ENCODE results near the gene FBLIM1.

Gene FBLIM1

GRCh38 chr1:15758343-15758931, at the start of gene FBLIM1:
Gene FBLIM1, plus strand, starts transcription at chr1:15758795. Its CDS starts 6,189 bp downstream, at chr1:15764984.
- no peak for DNase-seq (ENCODE audit: low read depth in 2 of 2, low spot score in 1 of 2)

GRCh38 chr1:15709226-15709625, 49.4 kb upstream of the FBLIM1 start:
- DNase-seq (ENCODE audit: low read depth in 2 of 2, low spot score in 1 of 2) = no peak

GRCh38 chr1:15712168-15712567, 46.4 kb upstream of the FBLIM1 start:
- no peak for DNase-seq (ENCODE audit: low read depth in 2 of 2, low spot score in 1 of 2)

GRCh38 chr1:15714406-15715136, 44.0 kb upstream of the FBLIM1 start:
- no peak for DNase-seq (ENCODE audit: low read depth in 2 of 2, low spot score in 1 of 2)

GRCh38 chr1:15717418-15718125, 41.0 kb upstream of the FBLIM1 start:
- no peak for DNase-seq (ENCODE audit: low read depth in 2 of 2, low spot score in 1 of 2)

- DNase-seq (ENCODE audit: low read depth in 2 of 2, low spot score in 1 of 2) = no peak
Observed at GRCh38 chr1:15718199-15718601, 40.4 kb upstream of the FBLIM1 start.

GRCh38 chr1:15719381-15720120, 39.0 kb upstream of the FBLIM1 start:
- DNase-seq (ENCODE audit: low read depth in 2 of 2, low spot score in 1 of 2) = no peak

- no peak for DNase-seq (ENCODE audit: low read depth in 2 of 2, low spot score in 1 of 2)
Observed at GRCh38 chr1:15720861-15721260, 37.7 kb upstream of the FBLIM1 start.

- no peak for DNase-seq (ENCODE audit: low read depth in 2 of 2, low spot score in 1 of 2)
Observed at GRCh38 chr1:15722411-15722810, 36.2 kb upstream of the FBLIM1 start.

- no peak for DNase-seq (ENCODE audit: low read depth in 2 of 2, low spot score in 1 of 2)
Observed at GRCh38 chr1:15722836-15723532, 35.6 kb upstream of the FBLIM1 start.

- DNase-seq (ENCODE audit: low read depth in 2 of 2, low spot score in 1 of 2) = no peak
Observed at GRCh38 chr1:15723631-15724246, 34.9 kb upstream of the FBLIM1 start.

- no peak for DNase-seq (ENCODE audit: low read depth in 2 of 2, low spot score in 1 of 2)
Observed at GRCh38 chr1:15724949-15725880, 33.4 kb upstream of the FBLIM1 start.

GRCh38 chr1:15726508-15726907, 32.1 kb upstream of the FBLIM1 start:
- no peak for DNase-seq (ENCODE audit: low read depth in 2 of 2, low spot score in 1 of 2)

- no peak for DNase-seq (ENCODE audit: low read depth in 2 of 2, low spot score in 1 of 2)
Observed at GRCh38 chr1:15727021-15727420, 31.6 kb upstream of the FBLIM1 start.

GRCh38 chr1:15727424-15727823, 31.2 kb upstream of the FBLIM1 start:
- no peak for DNase-seq (ENCODE audit: low read depth in 2 of 2, low spot score in 1 of 2)

GRCh38 chr1:15727866-15728534, 30.6 kb upstream of the FBLIM1 start:
- DNase-seq (ENCODE audit: low read depth in 2 of 2, low spot score in 1 of 2) = no peak

- no peak for DNase-seq (ENCODE audit: low read depth in 2 of 2, low spot score in 1 of 2)
Observed at GRCh38 chr1:15728937-15729657, 29.5 kb upstream of the FBLIM1 start.

- no peak for DNase-seq (ENCODE audit: low read depth in 2 of 2, low spot score in 1 of 2)
Observed at GRCh38 chr1:15730423-15730822, 28.2 kb upstream of the FBLIM1 start.
